Activated CD4-positive, alpha-beta T cell treated with anti-CD3 and anti-CD28 coated beads, Interleukin-2, amount 50 U/mL, for 48 hours (primary cell): ENCODE data around the gene SCAPER.
"Not testable (repeated sequence)": the region's sequence is repeated elsewhere in the genome, so short reads cannot be mapped to it uniquely, and the experiment has no call there.

ENCODE experiments used
- DNase-seq, 2 experiments: peaks; one replicate each; pipeline ENCODE4 v3.0.0-alpha.2; 2020

SCAPER gene

DNA sequence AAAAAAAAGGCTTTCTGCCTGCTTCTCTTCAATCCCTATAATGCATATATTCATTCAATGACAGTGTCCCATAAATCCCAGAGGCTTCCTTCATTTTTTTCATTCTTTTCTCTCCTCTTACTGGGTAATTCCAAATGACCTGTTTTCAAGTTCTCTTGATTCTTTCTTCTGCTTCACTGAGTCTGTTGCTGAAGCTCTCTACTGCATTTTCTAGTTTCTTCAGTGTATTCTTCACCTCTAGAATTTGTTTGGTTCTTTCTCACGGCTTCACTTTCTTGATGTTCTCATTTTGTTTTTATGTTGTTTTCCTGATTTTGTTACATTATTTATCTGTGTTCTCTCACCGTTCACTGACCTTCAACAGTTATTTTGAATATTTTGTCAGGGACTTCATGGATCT lies 141.6 kb downstream of the SCAPER start:
- DNase-seq, result no peak

DNA sequence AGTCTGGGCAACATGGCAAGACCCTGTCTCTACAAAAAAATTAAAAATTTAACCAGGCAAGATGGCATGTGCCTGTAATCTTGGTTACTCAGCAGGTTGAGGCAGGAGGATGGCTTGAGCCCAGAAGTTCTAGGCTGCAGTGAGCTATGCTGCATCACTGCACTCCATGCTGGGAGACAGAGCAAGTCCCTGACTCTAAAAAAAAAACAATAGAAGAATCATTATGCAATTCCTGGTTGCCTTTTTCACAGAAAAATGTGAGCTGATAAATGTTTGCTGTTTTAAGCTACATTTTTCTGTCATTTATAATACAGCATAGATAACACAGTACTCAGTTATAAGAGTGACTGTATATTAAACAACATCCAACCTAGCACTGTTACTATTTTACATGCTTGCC lies 148.8 kb downstream of the SCAPER start:
- no peak for DNase-seq

DNA sequence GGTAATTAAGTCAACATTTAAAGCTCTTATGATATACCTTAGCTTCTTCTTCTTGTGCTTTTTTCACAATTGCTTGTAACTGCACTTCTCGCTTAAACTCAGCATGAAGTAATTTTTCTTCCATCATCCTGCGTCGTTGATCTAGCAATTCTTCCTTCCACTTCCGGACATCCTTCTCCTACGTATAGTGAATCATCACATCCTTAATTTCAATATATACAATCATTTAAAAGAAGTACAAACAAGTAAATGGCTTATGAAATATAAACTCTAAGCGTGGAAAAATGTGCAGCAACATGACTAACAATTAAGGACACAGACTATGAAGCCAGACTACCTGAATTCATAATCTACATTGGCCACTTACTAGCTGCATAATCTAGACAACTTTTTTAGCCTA lies 151.4 kb downstream of the SCAPER start:
- DNase-seq, result no peak

DNA sequence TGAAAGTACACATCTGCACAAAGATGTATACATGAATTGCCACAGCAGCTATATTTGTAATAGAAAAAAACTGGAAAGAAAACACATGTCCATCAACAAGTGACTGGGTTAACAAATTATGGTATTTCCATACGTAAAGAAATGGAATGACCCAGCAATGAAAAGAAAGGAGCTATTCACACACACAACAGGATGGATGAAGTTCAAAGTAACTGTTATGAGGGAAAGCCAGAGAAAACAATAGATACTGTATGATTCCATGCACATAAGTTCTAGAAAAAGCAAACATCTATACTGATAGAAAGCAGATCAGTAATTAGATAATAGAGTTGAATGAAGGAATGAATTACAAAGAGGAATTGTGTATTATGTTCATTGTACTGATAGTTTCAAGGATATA lies 152.0 kb downstream of the SCAPER start:
- no peak for DNase-seq

DNA sequence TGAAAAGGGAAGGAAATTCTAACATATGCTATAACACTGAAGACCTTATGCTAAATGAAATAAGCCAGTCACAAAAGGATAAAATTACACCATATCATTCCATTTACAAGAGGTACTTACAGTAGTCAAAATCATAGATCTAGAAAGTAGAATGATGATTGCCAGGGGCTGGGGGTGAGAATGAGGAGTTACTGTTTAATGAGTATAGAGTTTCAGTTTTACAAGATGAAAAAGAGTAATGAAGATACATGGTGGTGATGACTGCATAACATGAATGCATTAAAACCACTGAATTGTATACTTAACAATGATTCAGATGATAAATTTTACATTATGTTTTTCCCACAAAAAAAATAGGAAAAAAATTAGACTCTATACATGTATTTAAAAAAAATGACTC lies 152.6 kb downstream of the SCAPER start:
- DNase-seq, result peak; percentile 22 to 32

DNA sequence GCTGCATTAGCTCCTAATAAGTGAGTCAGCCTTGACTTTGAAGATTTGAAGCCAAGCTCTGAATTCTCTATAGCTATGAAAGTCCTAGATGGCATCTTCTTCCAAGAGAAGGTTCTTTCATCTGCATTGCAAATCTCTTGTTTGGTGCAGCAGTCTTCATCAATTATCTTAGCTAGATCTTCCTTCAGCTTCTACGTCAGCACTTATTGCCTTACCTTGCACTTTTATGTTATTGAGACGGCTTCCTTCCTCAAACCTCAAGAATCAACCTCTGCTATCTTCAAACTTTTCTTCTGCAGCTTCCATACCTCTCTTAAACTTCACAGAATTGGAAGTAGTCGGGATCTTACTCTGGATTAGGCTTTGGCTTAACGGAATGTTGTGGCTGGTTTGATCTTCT lies 167.6 kb downstream of the SCAPER start:
- no peak for DNase-seq

DNA sequence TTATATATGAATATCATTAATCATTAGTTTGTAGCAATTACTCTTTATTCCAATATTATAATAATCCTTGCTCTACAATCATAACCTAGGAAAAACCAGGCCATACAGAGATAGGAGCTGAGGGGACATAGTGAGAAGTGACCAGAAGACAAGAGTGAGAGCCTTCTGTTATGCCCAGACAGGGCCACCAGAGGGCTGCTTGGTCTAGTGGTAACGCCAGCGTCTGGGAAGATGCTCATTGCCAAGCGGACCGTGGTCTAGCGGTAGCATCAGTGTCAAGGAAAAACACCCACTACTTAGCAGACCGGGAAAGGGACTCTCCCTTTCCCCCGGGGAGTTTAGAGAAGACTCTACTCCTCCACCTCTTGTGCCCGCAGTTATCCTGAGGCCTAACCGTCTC lies 172.8 kb downstream of the SCAPER start:
- DNase-seq, result peak; percentile 10 to 23

DNA sequence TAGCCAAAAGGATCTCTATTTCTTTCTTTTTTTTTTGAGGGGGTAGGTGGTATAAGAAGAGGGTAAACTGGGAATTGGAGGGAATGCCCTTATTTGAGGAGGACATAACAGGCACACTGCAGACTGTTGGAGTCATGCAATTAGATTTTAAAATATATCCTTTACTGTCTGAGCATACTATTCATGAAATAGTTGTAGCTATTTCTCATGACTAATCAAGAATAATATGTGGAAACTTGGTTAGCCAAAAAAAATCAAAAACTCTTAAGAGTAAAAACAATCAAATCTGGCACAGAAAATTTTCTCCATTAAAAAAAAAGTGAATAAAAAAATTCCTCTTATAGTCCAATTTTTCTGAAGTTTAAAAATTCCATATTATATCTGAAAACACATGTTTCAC lies 174.9 kb downstream of the SCAPER start:
- DNase-seq, result no peak

DNA sequence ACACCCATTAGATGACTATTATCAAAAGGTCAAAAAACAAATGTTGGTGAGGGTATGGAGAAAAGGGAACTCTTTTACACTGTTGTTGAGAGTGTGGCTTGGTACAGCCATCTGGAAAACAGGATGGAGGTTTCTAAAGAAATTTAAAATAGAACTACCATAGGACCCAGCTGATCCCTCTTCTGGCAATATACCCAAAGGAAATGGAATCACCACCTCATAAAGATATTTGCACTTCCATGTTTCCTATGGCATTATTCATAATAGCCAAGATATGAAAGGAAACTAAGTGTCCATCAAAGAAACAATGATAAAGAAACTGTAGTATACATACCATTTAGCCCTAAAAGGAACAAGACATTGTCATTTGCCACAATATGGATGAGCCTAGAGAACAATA lies 186.3 kb downstream of the SCAPER start:
- DNase-seq, result no peak

DNA sequence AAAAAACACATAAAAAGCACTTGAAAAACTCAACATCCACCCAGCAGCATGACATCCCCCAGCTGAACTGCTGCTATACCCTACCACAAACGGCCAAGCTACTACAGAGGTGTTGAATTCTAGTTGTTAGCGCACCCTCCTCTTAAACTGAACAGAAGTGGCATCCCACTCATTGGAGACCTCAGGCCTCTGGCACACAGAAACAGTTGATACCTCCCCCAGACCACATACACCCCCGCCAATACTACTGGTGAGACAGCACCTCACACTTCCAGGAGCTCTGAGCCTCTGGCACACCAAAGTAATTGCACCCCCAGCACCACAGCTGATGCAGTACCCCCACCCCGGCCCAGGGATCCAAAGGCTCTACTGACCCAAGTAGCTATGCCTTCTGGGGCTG lies 190.2 kb downstream of the SCAPER start:
- no peak for DNase-seq

DNA sequence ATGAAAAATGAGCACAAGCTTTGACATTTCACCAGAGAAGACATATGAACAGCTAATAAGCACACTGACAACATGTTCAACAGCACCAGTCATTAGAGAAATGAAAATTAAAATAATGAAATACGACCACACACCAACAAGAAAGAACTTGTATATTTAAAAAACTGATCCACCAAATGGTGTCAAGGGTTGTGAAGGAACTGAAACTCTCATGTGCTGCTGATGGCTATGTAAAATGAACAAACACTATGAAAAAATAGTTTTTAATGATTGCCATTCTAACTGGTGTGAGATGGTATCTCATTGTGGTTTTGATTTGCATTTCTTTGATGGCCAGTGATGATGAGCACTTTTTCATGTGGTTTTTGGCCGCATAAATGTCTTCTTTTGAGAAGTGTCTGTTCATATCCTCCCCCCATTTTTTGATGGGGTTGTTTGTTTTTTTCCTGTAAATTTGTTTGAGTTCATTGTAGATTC lies 193.8 kb downstream of the SCAPER start:
- DNase-seq, result no peak

DNA sequence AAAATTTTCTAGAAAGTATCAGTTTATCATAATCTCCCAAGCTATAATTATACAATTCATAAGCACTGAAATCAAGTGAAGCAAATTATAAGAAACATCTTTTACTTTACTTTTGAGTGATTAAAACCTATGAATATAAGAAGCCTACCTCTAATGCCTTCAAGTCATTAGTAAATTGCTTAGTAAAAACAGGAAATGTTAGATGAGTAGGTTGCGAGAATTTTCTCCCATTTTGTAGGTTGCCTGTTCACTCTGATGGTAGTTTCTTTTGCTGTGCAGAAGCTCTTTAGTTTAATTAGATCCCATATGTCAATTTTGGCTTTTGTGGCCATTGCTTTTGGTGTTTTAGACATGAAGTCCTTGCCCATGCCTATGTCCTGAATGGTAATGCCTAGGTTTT lies 201.1 kb downstream of the SCAPER start:
- not testable (repeated sequence) for DNase-seq

DNA sequence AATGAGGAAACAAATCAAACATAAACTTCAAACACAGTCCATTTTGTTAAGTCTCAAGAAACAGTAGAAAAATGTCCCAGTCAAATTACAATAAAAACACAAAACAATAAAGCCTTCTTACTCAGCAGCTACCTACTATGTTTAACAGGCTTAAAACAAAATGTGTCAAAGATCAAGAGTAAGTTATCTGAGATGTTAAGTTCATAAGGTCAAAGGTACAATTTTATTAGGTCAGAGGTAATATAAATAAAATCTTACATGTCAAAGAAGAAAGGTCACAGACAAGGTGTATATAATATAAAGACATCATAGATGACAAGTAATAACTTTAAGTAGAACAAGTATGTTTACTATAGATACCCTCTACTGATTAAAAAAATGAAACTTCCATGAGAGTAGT lies 208.3 kb downstream of the SCAPER start:
- no peak for DNase-seq

DNA sequence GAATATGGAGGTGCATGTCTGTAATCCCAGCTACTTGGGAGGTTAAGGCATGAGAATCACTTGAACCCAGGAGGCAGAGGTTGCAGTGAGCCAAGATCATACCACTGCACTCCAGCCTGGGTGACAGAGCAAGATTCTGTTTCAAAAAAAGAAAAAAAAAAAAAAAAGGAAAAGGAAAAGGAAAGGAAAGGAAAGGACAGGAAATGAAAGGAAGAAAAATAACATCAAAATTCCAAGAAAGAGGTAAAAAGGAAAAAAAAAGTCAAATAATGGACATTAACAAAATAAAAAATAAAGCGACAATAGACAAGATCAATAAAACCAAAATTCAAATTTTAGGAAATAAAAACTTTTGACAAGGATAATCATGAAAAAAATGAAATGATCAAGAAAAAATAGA lies 212.6 kb downstream of the SCAPER start:
- DNase-seq, result not testable (repeated sequence)

DNA sequence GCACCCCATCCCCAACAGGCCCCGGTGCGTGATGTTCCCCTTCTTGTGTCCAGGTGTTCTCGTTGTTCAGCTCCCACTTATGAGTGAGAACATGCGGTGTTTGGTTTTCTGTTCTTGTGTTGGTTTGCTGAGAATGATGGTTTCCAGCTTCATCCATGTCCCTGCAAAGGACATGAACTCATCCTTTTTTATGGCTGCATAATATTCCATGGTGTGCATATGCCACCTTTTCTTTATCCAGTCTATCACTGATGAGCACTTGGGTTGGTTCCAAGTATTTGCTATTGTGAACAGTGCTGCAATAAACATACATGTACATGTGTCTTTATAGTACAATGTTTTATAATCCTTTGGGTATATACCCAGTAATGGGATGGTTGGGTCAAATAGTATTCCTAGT lies 217.5 kb downstream of the SCAPER start:
- DNase-seq, result not testable (repeated sequence)

DNA sequence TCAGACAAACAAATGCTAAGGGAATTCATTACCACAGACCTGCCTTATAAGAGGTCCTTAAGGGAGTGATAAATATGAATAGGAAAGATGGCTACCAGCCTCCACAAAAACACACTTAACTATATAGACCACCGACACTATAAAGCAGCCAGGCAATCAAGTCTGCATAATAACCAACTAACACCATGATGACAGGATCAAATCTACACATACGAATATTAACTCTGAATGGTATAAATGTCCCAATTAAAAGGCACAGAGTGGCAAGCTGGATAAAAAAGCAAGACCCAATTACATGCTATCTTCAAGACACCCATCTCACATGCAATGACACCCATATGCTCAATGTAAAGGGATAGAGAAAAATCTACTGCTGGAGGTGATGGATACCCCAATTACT lies 221.1 kb downstream of the SCAPER start:
- DNase-seq, result no peak

DNA sequence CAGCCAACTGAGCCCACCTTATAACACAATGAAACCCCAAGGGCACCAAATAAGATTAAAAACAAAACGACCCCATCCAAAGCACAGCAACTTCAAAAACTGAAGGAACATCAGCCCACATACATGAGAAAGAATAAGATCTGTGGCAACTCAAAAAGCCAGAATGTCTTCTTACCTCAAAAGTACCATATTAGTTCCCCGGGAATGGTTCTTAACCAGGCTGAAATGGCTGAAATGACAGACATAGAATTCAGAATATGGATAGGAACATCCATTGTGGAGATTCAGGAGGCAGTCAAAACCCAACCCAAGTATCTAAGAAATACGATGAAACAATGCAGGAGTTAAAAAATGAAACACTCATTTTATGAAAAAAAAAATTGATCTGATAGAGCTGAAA lies 222.3 kb downstream of the SCAPER start:
- DNase-seq, result no peak

DNA sequence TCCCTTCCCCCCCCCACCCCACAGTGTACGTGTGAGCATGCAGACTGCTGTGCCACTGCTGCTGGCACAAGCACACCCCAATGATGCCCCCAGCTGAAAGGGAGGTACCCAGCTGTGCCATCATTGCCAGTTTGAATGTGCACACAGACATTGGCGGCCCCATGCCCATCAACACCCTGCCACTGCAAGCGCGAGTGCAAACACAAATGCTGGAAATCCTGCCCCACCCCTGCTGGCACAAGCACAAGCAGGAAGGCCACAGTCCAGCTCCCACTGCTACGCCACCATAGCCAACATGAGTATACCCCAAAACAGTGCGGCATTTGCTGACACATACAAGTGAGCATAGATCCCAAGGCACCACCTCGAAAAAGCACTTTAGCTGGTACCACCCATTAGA lies 222.9 kb downstream of the SCAPER start:
- no peak for DNase-seq

DNA sequence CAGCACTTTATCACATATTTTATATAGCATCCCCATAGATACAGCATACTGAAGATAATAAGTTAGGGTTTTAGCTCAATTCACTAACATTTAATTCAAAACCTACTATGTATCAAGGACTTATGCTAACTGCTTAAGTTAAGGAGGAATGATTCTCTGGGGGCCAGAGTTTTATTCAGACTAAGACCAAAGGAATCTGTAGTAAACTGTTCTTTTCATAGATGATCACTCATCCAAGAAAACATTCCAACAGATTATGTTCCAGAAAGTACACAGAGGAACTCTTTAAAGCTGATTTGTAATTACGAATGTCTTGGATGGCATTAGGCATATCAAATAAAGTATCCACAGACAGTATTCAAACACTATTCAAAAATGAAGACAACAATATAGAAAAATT lies 226.4 kb downstream of the SCAPER start:
- DNase-seq, result no peak

DNA sequence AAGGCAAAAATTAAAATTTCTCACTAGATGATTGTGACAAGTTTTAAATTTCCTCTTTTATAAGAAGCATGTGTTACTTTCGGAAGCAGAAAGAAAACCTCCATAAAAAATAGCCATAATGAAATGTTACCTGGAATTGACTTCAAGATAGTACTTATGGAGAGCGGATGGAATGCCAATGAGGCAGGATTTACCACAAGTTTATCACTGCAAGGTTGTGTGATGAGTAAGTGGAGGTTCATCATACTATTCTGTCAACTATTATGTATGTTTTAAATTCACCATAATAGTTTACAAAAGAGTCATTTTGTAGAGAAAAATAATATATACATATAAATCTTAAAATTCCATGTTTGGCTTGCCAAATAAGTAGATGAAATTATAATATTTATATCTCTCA lies 230.3 kb downstream of the SCAPER start:
- DNase-seq, result no peak

DNA sequence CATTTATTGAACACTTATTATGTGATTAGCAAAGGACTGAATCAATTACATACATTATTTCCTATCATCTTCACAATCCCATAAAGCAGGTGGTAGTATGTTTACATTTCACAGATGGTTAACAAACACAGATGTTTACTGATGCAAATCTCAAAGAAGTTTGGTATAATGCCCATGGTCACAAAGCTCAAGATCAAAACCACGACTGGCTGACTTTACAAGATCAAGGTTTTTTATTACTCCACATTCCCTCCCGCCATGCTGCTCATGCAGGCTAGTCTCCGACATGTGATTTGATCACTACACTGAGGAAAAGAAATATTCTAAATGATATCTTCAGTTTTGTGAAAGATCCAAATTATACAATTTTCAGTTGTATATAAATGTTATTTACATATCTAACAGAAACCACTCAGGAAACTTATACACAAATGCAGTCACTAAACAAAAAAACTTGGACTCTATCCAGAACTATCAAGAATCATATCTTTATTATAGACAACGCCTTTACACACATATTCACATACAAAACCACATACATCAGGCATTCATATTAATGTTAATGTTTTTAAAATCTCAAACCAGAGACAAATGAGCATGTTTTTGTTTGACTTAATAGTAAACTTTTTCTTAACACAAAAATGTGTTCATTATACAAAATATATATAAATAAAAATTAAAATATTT lies 235.5 kb downstream of the SCAPER start:
- DNase-seq, result no peak

DNA sequence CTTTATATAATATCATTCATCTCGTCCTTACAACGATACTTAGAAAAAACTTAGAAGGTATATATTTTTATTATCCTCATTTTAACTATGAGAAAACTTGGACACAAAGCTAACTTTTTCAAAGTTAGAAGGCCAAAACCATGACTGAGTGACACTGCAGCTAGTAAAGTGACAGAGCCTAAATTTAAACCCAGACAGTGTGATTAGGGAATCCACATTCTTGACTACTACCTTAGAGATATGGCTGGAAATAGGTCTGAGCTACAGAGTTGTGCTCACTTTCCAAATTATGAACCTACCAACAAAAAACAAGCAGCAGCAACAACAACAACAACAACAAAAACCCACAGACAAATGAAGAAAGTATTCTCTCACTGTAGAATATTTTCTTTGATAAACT lies 236.2 kb downstream of the SCAPER start:
- no peak for DNase-seq

DNA sequence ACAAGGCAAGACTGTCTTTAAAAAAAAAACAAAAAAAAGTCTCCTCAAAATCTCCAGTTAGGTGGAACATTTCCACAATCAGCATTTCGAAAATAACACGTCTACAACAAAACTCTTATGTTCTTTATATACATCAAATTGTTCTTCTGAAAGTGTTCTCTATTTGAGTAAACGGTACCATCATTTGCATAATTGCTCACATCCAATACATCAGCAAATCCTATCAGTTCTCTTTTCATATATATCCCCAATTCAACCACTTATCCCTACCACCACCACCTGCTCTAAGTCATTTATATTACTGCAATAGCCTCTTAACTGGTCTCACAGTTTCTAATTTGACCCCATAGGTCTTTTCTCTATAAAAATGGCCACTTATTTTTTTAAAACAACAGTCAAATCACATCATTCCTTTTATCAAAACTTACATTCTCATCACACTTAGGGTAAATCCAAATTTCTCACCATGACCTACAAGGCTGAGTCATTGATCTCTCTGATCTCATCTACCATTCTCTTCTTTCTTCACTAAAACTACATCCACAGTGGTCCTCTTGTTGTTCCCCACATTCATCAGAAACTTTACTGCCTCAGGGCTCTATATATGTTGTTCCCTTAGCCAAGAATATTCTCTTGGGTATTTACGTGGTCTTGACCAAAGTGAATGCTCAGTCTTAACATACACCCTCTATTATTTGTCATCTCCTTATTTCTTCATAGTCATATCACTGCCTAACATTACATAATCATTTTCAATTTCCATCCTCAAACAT lies 237.0 kb downstream of the SCAPER start:
- no peak for DNase-seq

DNA sequence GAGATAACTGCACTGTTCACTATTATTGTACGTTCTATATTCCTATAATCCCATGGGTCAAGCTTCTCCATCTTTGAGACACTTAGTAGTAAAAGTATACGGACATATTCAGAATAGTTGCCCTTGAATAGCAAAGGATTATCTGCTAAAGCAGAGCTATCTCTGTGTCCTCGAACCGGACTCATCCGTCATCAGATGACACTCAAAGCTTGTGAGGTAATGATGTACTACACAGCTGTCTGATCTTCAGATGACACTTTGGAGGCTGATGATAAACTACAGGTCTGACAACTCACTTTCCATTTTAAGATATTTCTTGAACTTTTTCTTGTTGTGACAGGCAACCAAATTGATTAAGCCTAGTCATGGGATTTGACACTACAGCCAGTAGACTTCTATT lies 240.2 kb downstream of the SCAPER start:
- no peak for DNase-seq

DNA sequence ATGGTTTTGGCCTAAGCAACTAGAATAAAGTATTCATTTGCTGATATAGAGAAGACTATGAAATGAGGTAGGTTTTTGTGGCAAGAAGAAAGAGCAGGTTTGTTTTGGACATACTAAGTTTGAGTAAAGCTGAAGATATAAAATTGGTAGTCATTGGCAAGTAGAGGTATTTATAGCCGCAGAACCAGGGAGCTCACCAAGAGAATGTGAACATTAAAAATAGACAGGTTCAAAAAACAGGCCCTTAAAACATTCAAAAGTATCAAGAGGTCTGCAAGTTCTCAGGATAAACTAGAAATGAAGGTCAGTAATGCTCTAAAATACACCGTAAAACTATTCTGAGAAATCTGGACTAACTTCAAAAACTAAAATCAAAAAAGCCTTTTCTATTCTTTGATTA lies 240.7 kb downstream of the SCAPER start:
- DNase-seq, result no peak
